Measurements from ENCODE around the gene MTPN.

GRCh38 chr7:135950972-135951371, 26.2 kb downstream of the MTPN start:
- no peak for TF ChIP-seq CTCF (IDR thresholded peaks at IDR 0.05)
- no peak for TF ChIP-seq POLR2AphosphoS5 (IDR thresholded peaks at IDR 0.05)

Data from breast epithelium (tissue), 3 donors.